A673 (cell line): ENCODE results near the gene GPR132. TPM values are rescaled to one million over a fixed set of nuclear protein-coding genes. Genes with fewer than 3 reads are reported as not detected.

Experiments
- BruUV-seq: library from RNA; stranded (reverse); fragments of 400-500 nt; replicated peaks from 2 replicates; lab custom pipeline; 2021; lab: Mats Ljungman, UMichigan
- CTCF ChIA-PET: fragments of 300-600 bp; sonication (Branson Sonifier 250); formaldehyde crosslinking; loops from one replicate; lab custom pipeline; 2022; ENCODE audit warnings: antibody characterized with exemption; lab: Charles Lee
- POLR2A ChIA-PET: fragments of 300-600 bp; sonication (Branson Sonifier 250); formaldehyde crosslinking; loops from one replicate; lab custom pipeline; 2022; ENCODE audit warnings: antibody characterized with exemption; ENCODE audit not compliant: low non-redundant PET; lab: Charles Lee
- DNase-seq: peaks from one replicate; pipeline ENCODE4 v3.0.0-alpha.2; 2015; ENCODE audit warnings: low spot score
- H3K27ac ChIP-seq: fragments of 200-600 bp; sonication (generic); 2 replicates; pipeline ENCODE4 v1.5.1; 2016; ENCODE audit warnings: mixed run types, low read depth, mild to moderate bottlenecking, mixed read lengths, antibody characterized with exemption, low read length; ENCODE audit not compliant: poor library complexity, severe bottlenecking
- H3K27me3 ChIP-seq: fragments of 200-600 bp; sonication (generic); replicated peaks from 2 replicates; pipeline ENCODE4 v1.6.1; 2017; ENCODE audit warnings: mixed run types, low read depth, mild to moderate bottlenecking, mixed read lengths, antibody characterized with exemption, low read length; ENCODE audit not compliant: insufficient read depth, poor library complexity
- H3K36me3 ChIP-seq: fragments of 200-600 bp; sonication (generic); 2 replicates; pipeline ENCODE4 v1.6.1; 2016; ENCODE audit warnings: mixed run types, mild to moderate bottlenecking, mixed read lengths, antibody characterized with exemption, low read length; ENCODE audit not compliant: insufficient read depth, poor library complexity, severe bottlenecking
- H3K4me1 ChIP-seq: fragments of 200-600 bp; sonication (generic); 2 replicates; pipeline ENCODE4 v1.6.1; 2017; ENCODE audit warnings: mixed run types, mild to moderate bottlenecking, mixed read lengths, antibody characterized with exemption, low read length; ENCODE audit not compliant: insufficient read depth, poor library complexity, severe bottlenecking
- H3K4me3 ChIP-seq: fragments of 200-600 bp; sonication (generic); 2 replicates; pipeline ENCODE4 v1.5.1; 2016; ENCODE audit warnings: low read depth, mixed run types, mild to moderate bottlenecking, mixed read lengths, low read length; ENCODE audit not compliant: poor library complexity, severe bottlenecking
- H3K9me3 ChIP-seq: fragments of 200-600 bp; sonication (generic); 2 replicates; pipeline ENCODE4 v1.6.1; 2016; ENCODE audit warnings: mixed run types, low read depth, mild to moderate bottlenecking, mixed read lengths, antibody characterized with exemption, low read length; ENCODE audit not compliant: poor library complexity, severe bottlenecking
- EZH2 ChIP-seq: fragments of 200-600 bp; sonication (generic); IDR thresholded peaks from 2 replicates; pipeline ENCODE4 v1.6.1; 2017; ENCODE audit warnings: borderline replicate concordance, low read depth, mild to moderate bottlenecking, mixed read lengths, antibody characterized with exemption, low read length; ENCODE audit not compliant: poor library complexity, severe bottlenecking
- intact Hi-C: fragments of 100-400 bp; cut with micrococcal nuclease; formaldehyde crosslinking; loops from one replicate; pipeline ENCODE4 v1.10.0; 2022; ENCODE audit not compliant: unreplicated experiment
- total RNA-seq: library from RNA; stranded (reverse); gene quantifications from 2 replicates; pipeline ENCODE4 v1.2.3, GENCODE V29; 2021
- TF ChIP-seq, protein P1 (sequence below): fragments of 300-800, 200-600 bp; sonication (generic); conservative IDR thresholded peaks from 2 replicates; pipeline ENCODE4 v1.5.1; 2017; ENCODE audit warnings: low read depth, mild to moderate bottlenecking, antibody characterized with exemption, low read length, moderate library complexity, mixed read lengths

The GPR132 gene
- total RNA-seq, 1 experiment from 2014 or later, result not detected

- Histone ChIP-seq H3K27me3 (no peaks in the 10 kb centered on the region), H3K27ac (no peak overlapping the region), H3K36me3 (peaks cover 45% of the 10 kb centered on the region), H3K4me1 (no peaks in the 10 kb centered on the region), H3K4me3 (no peak overlapping the region), H3K9me3 (no peaks in the 10 kb centered on the region)
- CTCF ChIA-PET, result no interaction called here
- no peak for TF ChIP-seq EZH2
- TF ChIP-seq, protein P1, sequence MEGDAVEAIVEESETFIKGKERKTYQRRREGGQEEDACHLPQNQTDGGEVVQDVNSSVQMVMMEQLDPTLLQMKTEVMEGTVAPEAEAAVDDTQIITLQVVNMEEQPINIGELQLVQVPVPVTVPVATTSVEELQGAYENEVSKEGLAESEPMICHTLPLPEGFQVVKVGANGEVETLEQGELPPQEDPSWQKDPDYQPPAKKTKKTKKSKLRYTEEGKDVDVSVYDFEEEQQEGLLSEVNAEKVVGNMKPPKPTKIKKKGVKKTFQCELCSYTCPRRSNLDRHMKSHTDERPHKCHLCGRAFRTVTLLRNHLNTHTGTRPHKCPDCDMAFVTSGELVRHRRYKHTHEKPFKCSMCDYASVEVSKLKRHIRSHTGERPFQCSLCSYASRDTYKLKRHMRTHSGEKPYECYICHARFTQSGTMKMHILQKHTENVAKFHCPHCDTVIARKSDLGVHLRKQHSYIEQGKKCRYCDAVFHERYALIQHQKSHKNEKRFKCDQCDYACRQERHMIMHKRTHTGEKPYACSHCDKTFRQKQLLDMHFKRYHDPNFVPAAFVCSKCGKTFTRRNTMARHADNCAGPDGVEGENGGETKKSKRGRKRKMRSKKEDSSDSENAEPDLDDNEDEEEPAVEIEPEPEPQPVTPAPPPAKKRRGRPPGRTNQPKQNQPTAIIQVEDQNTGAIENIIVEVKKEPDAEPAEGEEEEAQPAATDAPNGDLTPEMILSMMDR, result no peak
- intact Hi-C loops, result no loop called here
- DNase-seq, result no peak
- POLR2A ChIA-PET, result no interaction called here
- no TSS peak for BruUV-seq
Measured at GRCh38 chr14:105005929-105006830, 59.0 kb downstream of the GPR132 start.

- no peak for TF ChIP-seq EZH2
- TF ChIP-seq, protein P1, result no peak
- H3K27me3 ChIP-seq, result no peaks in the 10 kb centered on the region
- intact Hi-C loops, result no loop called here
- H3K36me3 ChIP-seq, result peaks cover 41% of the 10 kb centered on the region
- DNase-seq, result no peak
- no peaks in the 10 kb centered on the region for H3K9me3 ChIP-seq
- H3K27ac ChIP-seq, result no peak overlapping the region
- ChIA-PET CTCF (no interaction called here), POLR2A (no interaction called here)
- H3K4me1 ChIP-seq, result no peaks in the 10 kb centered on the region
- no peak overlapping the region for H3K4me3 ChIP-seq
- BruUV-seq, result no TSS peak
Measured at GRCh38 chr14:105005329-105005928, 59.8 kb downstream of the GPR132 start.

Other genes with a start within 250 kb of the GPR132 start
- 20.8 and 22.6 TPM in 2 replicates for gene CEP170B, start 200.2 kb downstream of the GPR132 start, total RNA-seq
- not detected in 2 replicates for gene PLD4, start 140.6 kb downstream of the GPR132 start, total RNA-seq
- 0.56 and 0.59 TPM in 2 replicates for gene AHNAK2, start 87.1 kb downstream of the GPR132 start, total RNA-seq
- gene CLBA1, start 79.6 kb downstream of the GPR132 start, total RNA-seq, result 14.3 and 14.6 TPM in 2 replicates
- 49.7 and 51.1 TPM in 2 replicates for gene CDCA4, start 44.3 kb downstream of the GPR132 start, total RNA-seq
- 14.3 and 17.3 TPM in 2 replicates for gene JAG2, start 103.3 kb upstream of the GPR132 start, total RNA-seq
- 30.8 and 40.5 TPM in 2 replicates for gene NUDT14, start 115.9 kb upstream of the GPR132 start, total RNA-seq
- gene BTBD6, start 183.1 kb upstream of the GPR132 start, total RNA-seq, result 39.5 and 39.9 TPM in 2 replicates
- 41.8 and 48.0 TPM in 2 replicates for gene BRF1, start 235.6 kb upstream of the GPR132 start, total RNA-seq
- gene PACS2, start 249.3 kb upstream of the GPR132 start, total RNA-seq, result 52.5 and 63.4 TPM in 2 replicates